Tongue (tissue), 2 donors: Measurements from ENCODE around the gene SERTAD1. TPM values are rescaled to one million over a fixed set of nuclear protein-coding genes. Genes with fewer than 3 reads are reported as not detected.

Experiments
- DNase-seq: peaks from one replicate; pipeline ENCODE4 v3.0.0-alpha.2; 2015
- total RNA-seq: library from RNA; depleted of rRNA; stranded (reverse); fragments of >200 nt; gene quantifications from one replicate; pipeline ENCODE4 v1.2.3, GENCODE V29; 2014

SERTAD1 gene
- total RNA-seq, 1 donor from 2014 or later, result 12.9 TPM

DNA sequence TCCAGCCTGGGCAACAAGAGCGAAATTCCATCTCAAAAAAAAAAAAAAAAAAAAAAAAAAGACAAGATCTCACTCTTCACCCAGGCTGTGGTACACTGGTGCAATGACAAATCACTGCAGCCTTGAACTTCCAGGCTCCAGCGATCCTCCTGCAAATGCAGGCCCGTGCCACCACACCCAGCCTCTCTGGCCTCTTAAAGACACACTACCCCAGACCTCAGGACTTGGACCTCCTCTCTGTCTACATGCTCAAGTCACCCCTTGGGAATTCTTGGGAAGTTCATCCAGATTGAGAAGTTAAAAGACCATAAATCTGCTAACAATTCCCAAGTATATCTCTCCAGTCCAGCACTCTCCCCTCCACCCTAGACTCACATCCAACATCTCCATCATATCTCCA, 25.2 kb downstream of the SERTAD1 start:
- DNase-seq, result no peak

DNA sequence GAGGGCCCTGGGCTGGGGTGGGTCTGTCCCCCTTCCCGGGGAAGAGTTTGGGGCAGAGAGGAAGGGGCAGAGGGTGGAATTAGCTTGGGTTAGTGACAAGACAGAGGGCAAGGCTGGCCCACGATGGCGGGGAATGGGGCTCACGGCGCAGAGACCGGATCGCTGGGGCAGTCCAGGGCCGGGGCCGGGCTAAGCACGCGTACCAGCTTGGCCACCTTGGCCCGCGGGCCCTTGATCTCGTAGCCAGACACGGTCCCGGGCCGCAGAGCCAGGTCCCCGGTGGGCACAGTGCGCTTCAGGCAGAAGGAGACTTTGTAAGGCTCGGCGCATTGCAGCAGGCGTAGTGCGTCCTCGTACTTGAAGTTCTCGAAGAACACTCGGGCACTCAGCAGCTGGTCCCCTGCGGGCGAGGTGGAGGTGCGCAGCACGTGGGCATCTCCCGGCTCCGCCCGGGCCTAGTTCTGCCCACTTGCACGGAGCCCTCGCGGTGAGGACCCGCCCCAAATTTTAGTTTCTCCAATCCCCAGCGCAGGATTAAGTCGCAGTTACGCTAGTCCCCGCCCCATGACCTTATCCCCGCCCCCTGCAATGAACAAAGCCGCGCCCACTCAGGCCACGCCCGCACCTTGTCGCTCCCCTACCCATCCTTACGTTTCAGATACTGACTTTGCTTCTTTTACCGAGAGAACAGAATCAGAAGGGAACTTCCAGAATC, 27.2 kb downstream of the SERTAD1 start:
- DNase-seq, result peak; percentile 71

DNA sequence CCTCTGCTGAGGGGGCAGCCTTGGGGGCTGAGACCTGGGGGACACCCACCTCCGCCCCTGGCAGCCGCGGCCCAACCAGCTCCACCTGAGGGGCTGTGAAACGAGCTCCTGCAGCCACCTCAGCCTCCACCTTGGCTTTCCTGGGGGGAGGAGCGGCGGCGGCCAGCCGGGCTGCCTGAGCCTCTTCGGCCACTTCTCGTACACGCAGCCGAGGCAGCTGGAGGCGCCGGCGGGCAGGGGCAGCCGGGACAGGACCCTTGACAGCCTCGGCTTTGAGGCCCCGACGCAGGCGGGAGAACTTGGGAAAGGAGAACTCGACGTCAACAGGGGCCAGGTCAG, 28.3 kb downstream of the SERTAD1 start:
- DNase-seq, result no peak

DNA sequence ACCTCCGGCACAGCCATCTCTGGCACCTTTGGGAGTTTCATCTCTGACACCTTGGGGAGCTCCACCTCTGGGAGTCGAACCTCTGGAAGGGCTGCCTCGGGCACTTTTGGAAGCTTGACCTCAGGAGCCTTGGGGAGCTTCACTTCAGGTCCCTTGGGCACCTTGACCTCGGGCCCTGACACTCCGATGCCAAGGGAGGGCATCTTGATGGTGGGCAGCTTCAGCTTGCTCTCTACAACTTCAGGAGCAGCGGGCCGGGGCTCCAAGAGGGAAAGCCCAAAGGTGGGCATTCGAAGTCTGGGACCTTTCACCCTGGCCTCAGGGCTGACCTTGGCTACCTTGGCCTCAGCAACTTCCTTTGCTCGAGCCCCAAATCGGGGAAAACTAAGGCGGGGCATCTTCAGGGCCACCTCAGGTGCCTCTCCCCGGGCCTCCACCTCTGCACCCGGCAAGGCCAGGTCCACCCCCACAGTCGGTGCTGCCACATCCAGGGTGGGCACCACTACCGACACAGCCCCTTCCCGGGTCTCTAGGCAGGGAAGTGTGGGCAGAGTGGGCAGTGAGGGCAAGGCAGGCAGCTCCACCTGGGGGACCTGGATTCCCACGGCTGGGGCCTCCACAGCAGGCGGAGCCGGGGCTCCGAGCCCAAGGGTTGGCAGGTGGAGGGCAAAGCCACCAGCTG, 28.8 kb downstream of the SERTAD1 start:
- no peak for DNase-seq

DNA sequence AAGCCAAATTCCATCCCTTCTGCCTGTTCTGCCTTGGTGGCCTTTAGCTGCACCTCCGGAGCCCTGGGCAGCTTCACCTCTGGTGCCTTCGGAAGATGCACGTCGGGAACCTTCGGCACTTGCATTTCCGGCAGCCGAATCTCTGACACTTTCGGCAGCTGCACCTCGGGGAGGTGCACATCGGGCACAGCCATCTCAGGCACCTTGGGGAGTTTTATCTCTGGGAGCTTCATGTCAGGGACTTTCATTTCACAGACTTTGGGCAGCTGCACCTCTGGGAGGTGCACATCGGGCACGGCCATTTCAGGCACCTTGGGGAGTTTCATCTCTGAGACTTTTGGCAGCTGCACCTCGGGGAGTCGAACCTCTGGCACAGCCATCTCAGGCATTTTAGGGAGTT, 29.8 kb downstream of the SERTAD1 start:
- DNase-seq, result no peak

DNA sequence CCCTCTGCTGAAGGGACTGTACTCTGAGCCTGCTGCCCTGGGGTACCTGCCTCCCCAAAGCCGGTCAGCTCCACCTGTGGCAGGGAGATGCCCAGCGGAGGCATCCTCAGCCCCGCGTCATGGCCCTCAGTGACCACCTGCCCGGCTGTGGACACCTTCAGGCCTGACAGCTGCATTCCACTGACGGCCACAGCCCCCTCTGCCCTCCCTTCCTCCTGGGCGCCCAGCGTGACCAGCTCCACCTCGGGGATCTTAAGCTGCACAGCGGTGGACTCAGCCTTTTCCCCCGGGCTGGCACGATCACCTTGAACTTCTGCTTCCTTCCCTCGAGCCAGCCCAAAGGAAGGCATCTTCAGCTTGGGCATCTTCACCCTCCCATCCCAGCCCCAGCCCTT, 31.0 kb downstream of the SERTAD1 start:
- no peak for DNase-seq

DNA sequence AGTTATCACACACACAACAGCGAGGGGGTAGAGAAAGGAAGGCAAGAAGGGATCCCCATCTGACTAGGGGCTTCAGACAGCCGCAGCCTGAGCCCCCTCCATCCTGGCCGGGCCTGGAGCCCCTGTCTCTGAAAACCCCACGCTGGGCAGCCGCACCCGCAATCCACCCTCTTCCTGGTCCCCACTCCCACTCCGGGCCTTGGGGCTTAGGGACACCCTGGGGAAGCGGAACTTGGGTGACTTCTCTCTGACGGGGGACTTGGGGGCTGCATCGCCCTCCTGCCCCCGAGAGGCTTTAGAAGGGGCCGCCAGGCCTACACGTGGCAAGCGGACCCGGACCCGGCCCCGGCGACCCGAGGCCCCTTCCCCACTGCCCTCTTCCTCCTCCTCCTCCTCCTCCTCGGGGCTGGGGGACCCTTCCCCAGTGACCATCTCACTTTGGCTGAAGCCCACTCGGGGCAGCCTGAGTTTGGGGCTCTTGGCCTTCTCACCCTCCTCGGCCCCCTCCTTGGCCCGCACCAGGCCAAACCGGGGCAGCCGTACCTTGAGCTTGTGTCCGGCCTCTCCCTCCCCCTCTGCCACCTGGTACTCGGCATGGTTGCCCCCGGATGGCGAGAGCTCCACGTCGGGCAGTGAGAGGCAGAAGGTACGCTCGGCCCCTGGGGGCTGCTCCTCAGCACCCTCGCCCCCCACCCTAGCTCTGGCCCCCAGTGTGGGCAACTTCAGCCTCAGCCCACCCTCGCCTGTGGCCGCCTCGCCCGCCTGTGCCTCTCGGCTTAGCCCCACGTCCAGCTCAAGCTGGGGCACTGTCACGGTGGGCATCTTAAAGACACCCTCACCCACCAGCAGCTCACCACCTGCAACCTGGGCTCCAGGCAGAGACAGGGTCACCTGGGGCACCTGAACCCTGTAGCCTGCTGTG, 31.6 kb downstream of the SERTAD1 start:
- no peak for DNase-seq

DNA sequence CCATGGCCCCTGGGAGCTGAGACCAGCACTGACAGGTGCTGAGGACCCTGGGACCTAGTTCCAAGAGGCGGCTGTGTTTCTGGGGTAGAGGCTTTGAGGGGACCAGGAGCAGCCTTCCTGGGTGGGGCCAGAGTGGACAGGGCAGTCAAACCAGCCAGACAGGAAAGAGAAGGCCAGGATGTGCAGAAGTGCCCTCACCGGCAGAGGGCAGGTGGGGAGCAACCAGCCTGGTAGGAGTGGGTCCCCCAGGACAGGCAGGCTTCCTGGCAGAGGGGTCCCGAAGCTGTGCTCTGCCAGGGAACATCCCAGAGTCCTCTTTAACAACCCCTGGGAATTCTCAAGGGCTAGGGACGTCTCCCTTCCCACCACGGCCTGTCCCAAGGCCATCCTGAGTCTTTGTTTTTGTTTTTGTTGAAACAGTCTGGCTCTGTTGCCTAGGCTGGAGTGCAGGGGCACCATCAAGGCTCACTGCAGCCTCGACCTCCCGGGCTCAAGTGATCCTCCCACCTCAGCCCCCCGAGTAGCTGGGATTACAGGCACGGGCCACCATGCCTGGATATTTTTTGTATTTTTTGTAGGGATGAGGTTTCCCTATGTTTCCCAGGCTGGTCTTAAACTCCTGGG, 32.8 kb downstream of the SERTAD1 start:
- no peak for DNase-seq

DNA sequence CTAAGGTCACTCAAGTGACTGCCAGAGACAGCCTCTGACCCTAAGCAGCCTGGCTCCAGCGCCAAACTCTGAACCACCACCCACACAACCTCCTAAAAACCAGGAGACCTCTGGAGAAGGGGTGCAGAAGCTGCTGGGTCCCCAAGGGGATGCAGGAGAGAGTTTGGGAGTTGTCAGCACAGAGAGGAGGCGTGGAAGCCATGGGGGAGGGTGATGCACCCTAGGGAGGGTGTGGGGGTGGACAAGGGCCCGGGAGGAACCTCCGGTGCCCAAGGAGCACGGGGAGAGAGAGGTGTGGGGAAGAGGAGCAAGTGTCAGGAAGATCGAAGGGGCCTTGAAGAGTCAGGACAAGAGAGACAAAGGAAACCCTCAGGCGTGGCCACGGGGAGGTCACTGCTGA, 33.7 kb downstream of the SERTAD1 start:
- DNase-seq, result no peak

DNA sequence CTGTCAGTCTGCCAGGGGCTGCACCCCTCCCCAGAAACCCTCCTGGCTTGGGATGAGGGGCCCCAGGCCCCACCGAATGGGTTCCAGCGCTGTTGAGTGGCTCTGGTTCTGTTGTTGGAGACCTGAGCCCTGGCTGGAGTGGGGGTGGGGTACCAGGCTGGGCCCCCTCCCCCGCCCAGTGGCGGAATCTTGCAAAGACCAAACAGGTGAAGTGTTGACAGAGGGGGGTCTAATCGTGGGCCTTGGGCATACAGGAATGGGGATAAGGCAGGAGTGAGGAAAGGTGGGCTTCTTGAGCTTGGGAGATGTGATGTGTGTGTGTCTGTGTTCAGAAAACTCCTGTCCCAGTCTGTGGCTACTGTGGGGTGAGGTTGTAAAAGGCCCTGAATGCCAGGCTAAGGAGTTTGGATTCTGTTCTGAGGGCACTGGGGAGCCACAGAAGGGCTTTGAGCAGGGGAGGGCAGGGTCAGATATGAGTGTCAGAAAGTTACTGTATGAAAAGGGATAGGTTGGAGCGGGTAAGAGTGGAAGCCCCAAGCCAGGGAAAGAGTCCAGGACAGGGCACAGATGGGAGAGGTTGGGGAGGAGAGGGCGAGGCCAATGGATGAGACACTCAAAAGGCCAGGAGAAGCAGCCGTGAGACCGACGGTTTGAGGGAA, 35.6 kb downstream of the SERTAD1 start, which contains the start of gene HIPK4:
TSS of gene HIPK4 (minus strand) at position 98 of the 659 bp plus-strand sequence. CDS start 279 bp downstream, outside the sequence.
- DNase-seq, result no peak

DNA sequence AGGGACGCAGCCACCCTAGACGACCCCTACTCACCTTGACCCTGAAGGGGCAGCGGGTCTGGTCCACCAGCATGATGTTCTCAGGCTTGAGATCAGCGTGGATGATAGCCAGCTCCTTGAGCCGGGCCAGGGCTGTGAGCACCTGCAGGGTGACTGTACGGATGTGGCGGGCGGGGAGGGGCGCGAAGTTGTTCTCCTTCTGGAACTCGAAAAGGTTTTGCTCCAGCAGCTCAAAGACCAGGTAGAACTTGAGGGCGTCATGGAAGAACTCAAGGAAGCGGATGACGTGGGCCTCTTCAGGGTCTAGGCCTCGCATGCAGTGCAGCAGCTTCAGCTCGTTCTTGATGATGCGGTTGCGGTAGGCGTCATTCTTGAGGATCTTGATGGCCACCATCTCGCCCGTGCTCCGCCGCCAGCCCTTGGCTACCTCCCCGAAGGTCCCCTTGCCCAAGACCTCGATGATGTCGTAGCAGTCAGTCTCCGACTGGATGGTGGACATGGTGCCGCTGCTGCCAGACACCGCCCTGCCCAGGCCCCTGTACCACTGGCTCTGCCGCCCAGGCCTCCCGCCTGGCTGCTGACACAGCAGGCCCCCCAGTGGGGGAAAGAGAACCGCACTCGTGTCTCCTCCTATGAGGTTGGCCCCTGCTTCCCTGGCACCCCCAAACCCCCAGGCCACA, 36.2 kb downstream of the SERTAD1 start:
- no peak for DNase-seq

DNA sequence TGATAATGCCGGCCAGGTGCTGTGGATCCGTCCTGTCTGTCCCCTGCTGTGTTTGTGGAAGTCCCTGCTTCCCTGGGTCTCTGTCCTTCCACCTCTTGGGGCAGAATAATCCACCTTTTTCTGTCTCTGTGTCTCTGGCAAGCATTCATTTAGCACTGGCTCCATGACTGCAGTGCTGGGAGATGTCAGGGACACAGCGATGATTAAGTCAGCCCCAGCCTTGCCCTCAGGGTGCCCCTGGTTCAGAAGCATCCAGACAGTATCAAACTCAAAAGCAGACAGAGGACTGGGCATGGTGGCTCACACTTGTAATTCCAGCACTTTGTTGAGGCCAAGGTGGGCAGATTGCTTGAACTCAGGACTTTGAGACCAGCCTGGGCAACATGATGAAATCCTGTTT, 37.3 kb downstream of the SERTAD1 start:
- DNase-seq, result no peak

DNA sequence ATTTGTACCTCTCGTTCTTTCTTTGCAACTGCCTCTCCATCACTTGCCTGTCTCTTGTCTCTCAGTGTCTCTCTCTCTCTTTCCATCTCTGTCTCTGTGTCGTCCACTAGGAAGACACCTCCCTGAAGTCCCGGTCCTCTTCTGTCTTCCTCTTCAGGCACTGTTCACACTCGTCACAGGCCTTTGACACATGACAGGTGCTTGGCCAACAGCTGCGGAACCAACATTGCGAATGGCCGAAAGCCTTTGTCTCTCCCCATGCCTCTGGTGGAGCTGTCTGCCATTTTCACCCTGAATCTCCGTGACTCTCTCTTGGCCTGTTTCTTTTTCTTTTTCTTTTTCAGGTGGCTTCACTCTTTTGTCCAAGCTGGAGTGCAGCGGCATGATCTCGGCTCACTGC, 38.6 kb downstream of the SERTAD1 start:
- peak; percentile 59 for DNase-seq

DNA sequence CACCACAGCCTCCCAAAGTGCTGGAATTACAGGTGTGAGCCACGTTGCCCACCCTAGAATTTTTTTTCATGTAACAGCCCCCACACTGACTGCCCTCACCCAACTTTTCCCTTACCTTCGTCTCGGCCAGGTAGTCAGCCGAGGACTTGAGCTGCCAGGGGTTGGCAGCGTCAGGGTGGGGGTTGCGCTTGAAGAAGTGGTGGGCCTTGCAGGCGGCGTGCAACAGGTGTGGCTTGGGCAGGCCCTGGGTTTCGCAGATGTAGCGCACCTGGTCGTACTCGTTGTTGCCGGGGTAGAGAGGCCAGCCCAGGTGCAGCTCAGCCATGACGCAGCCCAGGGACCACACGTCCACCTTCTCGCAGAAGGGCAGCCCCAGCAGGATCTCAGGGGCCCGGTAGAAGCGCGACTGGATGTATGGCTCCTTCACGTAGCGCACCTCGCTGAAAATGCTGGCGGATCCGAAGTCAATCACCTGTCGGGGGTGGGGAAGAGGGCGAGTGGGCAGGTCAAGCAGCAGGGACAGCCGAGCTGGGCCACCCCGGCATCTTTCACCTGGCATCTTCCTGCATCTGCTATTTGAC, 42.0 kb downstream of the SERTAD1 start:
- no peak for DNase-seq

DNA sequence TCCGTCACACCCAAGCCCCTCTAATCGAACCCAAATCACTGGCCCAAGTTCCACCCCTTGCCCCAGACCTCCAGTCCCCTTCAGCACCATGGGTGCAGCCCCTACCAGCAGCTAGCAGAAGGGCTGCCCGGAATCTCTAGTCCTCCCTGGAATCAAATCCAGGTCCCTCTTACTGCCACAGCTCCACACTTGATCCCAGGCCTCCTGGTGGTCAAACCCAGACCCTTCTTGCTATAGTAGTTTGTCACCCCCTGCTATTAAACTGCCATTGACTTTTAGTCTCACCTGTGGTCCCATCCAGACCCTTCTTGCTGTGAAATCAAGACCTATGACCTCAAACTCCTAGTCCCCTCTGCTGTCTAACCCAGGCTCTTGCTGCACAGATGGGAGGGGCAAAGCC, 44.5 kb downstream of the SERTAD1 start:
- DNase-seq, result no peak

DNA sequence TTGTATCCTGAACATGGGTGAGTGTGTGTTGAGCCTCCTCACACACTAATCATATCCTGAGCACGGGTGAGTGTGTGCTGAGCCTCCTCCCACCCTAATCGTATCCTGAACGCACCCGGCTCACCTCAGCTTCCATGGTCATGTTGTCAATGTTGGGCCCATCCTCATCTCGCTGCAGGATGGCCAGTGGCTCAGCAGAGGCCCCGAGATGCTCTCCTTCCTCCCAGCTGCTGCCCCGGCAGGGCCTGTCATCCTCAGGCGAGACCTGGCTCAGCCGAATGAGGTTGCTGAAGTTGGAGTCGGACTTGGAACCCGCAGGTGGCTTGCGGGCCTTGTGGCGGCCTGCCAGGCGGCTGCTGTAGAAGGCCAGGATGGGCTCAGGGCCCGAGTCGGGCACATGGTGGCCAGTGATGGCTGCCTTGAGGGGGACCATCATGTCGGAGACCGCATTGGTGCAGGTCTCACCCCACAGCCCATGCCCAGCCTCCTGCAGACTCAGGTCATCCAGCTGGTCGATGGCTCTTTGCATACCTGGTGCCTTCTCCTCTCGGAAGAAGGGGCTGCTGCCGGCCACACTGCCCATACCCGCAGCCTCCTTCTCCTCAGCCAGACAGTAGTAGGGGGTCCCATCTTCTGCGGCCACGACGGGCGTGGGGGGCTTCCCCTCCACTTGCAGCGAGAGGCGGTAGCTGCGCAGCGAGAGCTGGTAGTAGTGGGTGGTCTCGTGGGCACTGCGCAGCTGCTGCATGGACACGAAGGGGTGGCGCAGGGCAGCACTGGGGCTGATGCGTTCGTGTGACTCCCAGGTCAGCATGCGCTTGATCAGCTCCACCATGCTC, 45.4 kb downstream of the SERTAD1 start:
- DNase-seq, result no peak

DNA sequence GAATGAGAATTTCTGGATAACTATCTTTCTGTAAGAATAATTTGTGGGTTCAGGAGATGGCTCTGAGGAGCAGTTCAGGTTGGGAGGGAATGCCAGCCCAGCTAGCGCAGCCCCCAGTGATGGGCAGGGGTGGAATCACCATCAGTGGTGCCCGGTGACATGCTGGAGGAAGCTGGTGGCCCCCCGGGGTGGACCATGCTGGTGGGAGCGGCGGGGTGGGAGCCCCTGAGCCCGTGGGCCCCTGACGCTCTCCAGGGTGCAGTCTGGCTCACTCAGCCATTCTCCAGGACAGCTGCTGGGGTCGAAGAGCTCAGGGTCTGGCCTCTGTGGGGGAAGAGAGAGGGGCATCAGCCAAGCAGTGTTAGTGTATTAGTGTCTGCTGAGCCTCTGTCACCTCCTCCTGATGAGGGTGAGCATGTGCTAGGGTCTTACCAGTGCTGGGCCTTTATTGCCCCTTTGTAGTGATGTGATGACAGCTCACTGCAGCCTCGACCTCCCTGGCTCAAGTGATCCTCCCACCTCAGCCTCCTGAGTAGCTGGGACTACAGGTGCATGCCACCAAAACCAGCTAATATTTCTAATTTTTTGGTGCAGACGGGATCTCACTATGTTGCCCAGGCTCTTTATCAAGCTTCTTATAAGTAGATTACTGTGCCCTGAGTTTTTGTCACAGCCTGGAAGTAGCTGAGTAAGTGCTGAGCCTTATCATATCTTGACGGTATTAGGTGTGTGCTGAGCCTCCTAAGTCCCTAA, 46.2 kb downstream of the SERTAD1 start:
- no peak for DNase-seq

DNA sequence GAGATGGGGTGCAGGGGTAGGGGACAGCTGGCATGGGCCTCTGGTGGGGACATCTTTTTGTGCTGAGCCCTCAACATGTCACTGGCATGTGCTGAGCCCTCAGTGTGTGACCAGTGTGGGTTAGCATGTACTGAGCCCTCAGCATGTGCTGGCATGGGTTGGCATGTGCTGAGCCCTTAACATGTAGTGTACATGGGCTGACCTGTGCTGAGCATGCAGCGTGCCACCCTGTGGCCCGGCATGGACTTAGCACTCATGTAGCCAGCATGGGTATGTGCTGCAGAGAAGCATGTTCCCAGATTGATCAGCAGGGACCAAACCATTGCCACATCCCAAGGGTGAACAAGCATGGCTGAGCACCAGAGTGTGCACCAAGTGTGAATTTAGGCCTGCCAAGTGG, 47.3 kb downstream of the SERTAD1 start:
- DNase-seq, result no peak

DNA sequence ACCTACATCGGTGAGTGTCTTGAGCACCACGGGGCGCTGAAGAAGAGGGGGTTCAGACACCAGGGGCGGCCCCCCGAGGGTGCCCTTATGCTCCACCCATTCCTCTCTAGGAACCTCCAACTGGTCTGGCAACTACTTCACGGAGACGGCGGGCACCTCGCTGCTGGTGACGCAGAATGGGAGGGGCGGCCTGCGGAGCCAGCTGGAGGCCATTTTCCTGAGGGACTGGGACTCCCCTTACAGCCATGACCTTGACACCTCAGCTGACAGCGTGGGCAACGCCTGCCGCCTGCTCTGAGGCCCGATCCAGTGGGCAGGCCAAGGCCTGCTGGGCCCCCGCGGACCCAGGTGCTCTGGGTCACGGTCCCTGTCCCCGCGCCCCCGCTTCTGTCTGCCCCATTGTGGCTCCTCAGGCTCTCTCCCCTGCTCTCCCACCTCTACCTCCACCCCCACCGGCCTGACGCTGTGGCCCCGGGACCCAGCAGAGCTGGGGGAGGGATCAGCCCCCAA, 47.9 kb downstream of the SERTAD1 start:
- no peak for DNase-seq
